Measurements from ENCODE around the gene ZNF700.
"Not testable (repeated sequence)": the region's sequence is repeated elsewhere in the genome, so short reads cannot be mapped to it uniquely, and the experiment has no call there.

Gene ZNF700

GRCh38 chr19:11924886-11925650 lies at the start of gene ZNF700:
TSS of gene ZNF700 (plus strand) at chr19:11925107. CDS start at chr19:11925211, 104 bp downstream.
- no peak for TF ChIP-seq CTCF (conservative IDR thresholded peaks at IDR 0.05; ENCODE audit: control insufficient read depth, insufficient read depth, low read depth, low read length)
- peak; percentile 81 for DNase-seq (ENCODE audit: low read depth)
- peak within 1 kb of the TSS; percentile 88 for H3K4me3 ChIP-seq (ENCODE audit: control insufficient read depth, low read depth, low read length)

GRCh38 chr19:11879687-11880266 lies 45.1 kb upstream of the ZNF700 start:
- peak; percentile 12 for DNase-seq (ENCODE audit: low read depth)
- H3K4me3 ChIP-seq (ENCODE audit: control insufficient read depth, low read depth, low read length), result not testable (repeated sequence)
- peak; percentile 19 for TF ChIP-seq CTCF (conservative IDR thresholded peaks at IDR 0.05; ENCODE audit: control insufficient read depth, insufficient read depth, low read depth, low read length)

GRCh38 chr19:11880598-11880997 lies 44.3 kb upstream of the ZNF700 start:
- TF ChIP-seq CTCF (conservative IDR thresholded peaks at IDR 0.05; ENCODE audit: control insufficient read depth, insufficient read depth, low read depth, low read length), result no peak
- H3K4me3 ChIP-seq (ENCODE audit: control insufficient read depth, low read depth, low read length), result no peak overlapping the region

GRCh38 chr19:11881151-11881800 lies 43.6 kb upstream of the ZNF700 start:
- TF ChIP-seq CTCF (conservative IDR thresholded peaks at IDR 0.05; ENCODE audit: control insufficient read depth, insufficient read depth, low read depth, low read length), result peak; percentile 75
- DNase-seq (ENCODE audit: low read depth), result peak; percentile 55
- no peak overlapping the region for H3K4me3 ChIP-seq (ENCODE audit: control insufficient read depth, low read depth, low read length)

More at GRCh38 chr19:11880598-11880997, 44.3 kb upstream of the ZNF700 start:
- DNase-seq (ENCODE audit: low read depth), result no peak

GRCh38 chr19:11882606-11883005 lies 42.3 kb upstream of the ZNF700 start:
- H3K4me3 ChIP-seq (ENCODE audit: control insufficient read depth, low read depth, low read length), result no peak overlapping the region

GRCh38 chr19:11887234-11887610 lies 37.7 kb upstream of the ZNF700 start:
- no peak for DNase-seq (ENCODE audit: low read depth)
- peak overlapping the region; percentile 74 for H3K4me3 ChIP-seq (ENCODE audit: control insufficient read depth, low read depth, low read length)
- TF ChIP-seq CTCF (conservative IDR thresholded peaks at IDR 0.05; ENCODE audit: control insufficient read depth, insufficient read depth, low read depth, low read length), result no peak

More at GRCh38 chr19:11882606-11883005, 42.3 kb upstream of the ZNF700 start:
- no peak for DNase-seq (ENCODE audit: low read depth)
- no peak for TF ChIP-seq CTCF (conservative IDR thresholded peaks at IDR 0.05; ENCODE audit: control insufficient read depth, insufficient read depth, low read depth, low read length)
